ENCODE measurements around the gene OR7G2. TPM values are rescaled to one million over a fixed set of nuclear protein-coding genes. Genes with fewer than 3 reads are reported as not detected.

Gene OR7G2
- total RNA-seq, 1 experiment from 2014 or later = not detected

- TF ChIP-seq RORB (CRISPR knock-in tag; IDR thresholded peaks at IDR 0.05) (no peak), USF1 (CRISPR knock-in tag; IDR thresholded peaks at IDR 0.05) (no peak), TEAD1 (CRISPR knock-in tag; IDR thresholded peaks at IDR 0.05) (no peak), CBFB (CRISPR knock-in tag; IDR thresholded peaks at IDR 0.05; ENCODE audit: low read depth) (no peak), SOX15 (CRISPR knock-in tag; IDR thresholded peaks at IDR 0.05) (no peak)
- TF ChIP-seq, protein P1, sequence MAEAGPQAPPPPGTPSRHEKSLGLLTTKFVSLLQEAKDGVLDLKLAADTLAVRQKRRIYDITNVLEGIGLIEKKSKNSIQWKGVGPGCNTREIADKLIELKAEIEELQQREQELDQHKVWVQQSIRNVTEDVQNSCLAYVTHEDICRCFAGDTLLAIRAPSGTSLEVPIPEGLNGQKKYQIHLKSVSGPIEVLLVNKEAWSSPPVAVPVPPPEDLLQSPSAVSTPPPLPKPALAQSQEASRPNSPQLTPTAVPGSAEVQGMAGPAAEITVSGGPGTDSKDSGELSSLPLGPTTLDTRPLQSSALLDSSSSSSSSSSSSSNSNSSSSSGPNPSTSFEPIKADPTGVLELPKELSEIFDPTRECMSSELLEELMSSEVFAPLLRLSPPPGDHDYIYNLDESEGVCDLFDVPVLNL (CRISPR knock-in tag; IDR thresholded peaks at IDR 0.05; ENCODE audit: borderline replicate concordance, low read depth) = no peak
- TF ChIP-seq, protein P2, sequence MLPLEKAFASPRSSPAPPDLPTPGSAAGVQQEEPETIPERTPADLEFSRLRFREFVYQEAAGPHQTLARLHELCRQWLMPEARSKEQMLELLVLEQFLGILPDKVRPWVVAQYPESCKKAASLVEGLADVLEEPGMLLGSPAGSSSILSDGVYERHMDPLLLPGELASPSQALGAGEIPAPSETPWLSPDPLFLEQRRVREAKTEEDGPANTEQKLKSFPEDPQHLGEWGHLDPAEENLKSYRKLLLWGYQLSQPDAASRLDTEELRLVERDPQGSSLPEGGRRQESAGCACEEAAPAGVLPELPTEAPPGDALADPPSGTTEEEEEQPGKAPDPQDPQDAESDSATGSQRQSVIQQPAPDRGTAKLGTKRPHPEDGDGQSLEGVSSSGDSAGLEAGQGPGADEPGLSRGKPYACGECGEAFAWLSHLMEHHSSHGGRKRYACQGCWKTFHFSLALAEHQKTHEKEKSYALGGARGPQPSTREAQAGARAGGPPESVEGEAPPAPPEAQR (CRISPR knock-in tag; IDR thresholded peaks at IDR 0.05) = no peak
Measured at GRCh38 chr19:9155591-9155990, 48.3 kb upstream of the OR7G2 start (continued).

- Mint-ChIP-seq H3K27ac (no peak overlapping the region), H3K4me3 (no peak overlapping the region), H3K27me3 (ENCODE audit: low read depth) (peaks cover 3% of the 10 kb centered on the region; the same call in 1 of the 2 replicates), H3K36me3 (peaks cover 96% of the 10 kb centered on the region), H3K9me3 (peaks cover 67% of the 10 kb centered on the region), H3K4me1 (no peaks in the 10 kb centered on the region)
- DNase-seq (ENCODE audit: low spot score) (no peak), ATAC-seq (no peak)
- no peak for TF ChIP-seq GTF2I (CRISPR knock-in tag; conservative IDR thresholded peaks at IDR 0.05)
- no peak for TF ChIP-seq SMAD4 (CRISPR knock-in tag; IDR thresholded peaks at IDR 0.05)
- TF ChIP-seq, protein P3, sequence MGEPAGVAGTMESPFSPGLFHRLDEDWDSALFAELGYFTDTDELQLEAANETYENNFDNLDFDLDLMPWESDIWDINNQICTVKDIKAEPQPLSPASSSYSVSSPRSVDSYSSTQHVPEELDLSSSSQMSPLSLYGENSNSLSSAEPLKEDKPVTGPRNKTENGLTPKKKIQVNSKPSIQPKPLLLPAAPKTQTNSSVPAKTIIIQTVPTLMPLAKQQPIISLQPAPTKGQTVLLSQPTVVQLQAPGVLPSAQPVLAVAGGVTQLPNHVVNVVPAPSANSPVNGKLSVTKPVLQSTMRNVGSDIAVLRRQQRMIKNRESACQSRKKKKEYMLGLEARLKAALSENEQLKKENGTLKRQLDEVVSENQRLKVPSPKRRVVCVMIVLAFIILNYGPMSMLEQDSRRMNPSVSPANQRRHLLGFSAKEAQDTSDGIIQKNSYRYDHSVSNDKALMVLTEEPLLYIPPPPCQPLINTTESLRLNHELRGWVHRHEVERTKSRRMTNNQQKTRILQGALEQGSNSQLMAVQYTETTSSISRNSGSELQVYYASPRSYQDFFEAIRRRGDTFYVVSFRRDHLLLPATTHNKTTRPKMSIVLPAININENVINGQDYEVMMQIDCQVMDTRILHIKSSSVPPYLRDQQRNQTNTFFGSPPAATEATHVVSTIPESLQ (CRISPR knock-in tag; IDR thresholded peaks at IDR 0.05) = no peak
- TF ChIP-seq GRHL2 (CRISPR knock-in tag; IDR thresholded peaks at IDR 0.05; ENCODE audit: insufficient replicate concordance, severe bottlenecking) = no peak
- TF ChIP-seq, protein P4, sequence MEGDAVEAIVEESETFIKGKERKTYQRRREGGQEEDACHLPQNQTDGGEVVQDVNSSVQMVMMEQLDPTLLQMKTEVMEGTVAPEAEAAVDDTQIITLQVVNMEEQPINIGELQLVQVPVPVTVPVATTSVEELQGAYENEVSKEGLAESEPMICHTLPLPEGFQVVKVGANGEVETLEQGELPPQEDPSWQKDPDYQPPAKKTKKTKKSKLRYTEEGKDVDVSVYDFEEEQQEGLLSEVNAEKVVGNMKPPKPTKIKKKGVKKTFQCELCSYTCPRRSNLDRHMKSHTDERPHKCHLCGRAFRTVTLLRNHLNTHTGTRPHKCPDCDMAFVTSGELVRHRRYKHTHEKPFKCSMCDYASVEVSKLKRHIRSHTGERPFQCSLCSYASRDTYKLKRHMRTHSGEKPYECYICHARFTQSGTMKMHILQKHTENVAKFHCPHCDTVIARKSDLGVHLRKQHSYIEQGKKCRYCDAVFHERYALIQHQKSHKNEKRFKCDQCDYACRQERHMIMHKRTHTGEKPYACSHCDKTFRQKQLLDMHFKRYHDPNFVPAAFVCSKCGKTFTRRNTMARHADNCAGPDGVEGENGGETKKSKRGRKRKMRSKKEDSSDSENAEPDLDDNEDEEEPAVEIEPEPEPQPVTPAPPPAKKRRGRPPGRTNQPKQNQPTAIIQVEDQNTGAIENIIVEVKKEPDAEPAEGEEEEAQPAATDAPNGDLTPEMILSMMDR (IDR thresholded peaks at IDR 0.05) = no peak
- TF ChIP-seq NR2C2 (CRISPR knock-in tag; IDR thresholded peaks at IDR 0.05) = no peak
- no peak for TF ChIP-seq ZNF423 (CRISPR knock-in tag; IDR thresholded peaks at IDR 0.05)
- TF ChIP-seq ZNF317 (CRISPR knock-in tag; IDR thresholded peaks at IDR 0.05; ENCODE audit: borderline replicate concordance, low read depth) = no peak
- ChIA-PET CTCF (no interaction called here), POLR2A (no interaction called here)
Measured at GRCh38 chr19:9151367-9151766, 44.1 kb upstream of the OR7G2 start.

GRCh38 chr19:9150650-9151049, 43.4 kb upstream of the OR7G2 start:
- no peak overlapping the region for H3K4me3 Mint-ChIP-seq

More at GRCh38 chr19:9150650-9151049, 43.4 kb upstream of the OR7G2 start:
- H3K36me3 Mint-ChIP-seq = peaks cover 91% of the 10 kb centered on the region
- peaks cover 68% of the 10 kb centered on the region for H3K9me3 Mint-ChIP-seq
- POLR2A ChIA-PET = no interaction called here
- DNase-seq (ENCODE audit: low spot score) = no peak
- TF ChIP-seq RELA (CRISPR knock-in tag; IDR thresholded peaks at IDR 0.05; ENCODE audit: borderline replicate concordance) = no peak
- TF ChIP-seq RORB (CRISPR knock-in tag; IDR thresholded peaks at IDR 0.05) = no peak
- no peak for TF ChIP-seq JAZF1 (CRISPR knock-in tag; IDR thresholded peaks at IDR 0.05)
- no peak for TF ChIP-seq ZNF425 (CRISPR knock-in tag; conservative IDR thresholded peaks at IDR 0.05)
- TF ChIP-seq TEAD4 (CRISPR knock-in tag; IDR thresholded peaks at IDR 0.05) = no peak
- no peak for TF ChIP-seq ZNF317 (CRISPR knock-in tag; IDR thresholded peaks at IDR 0.05; ENCODE audit: borderline replicate concordance, low read depth)
- no peak for TF ChIP-seq EMX1 (CRISPR knock-in tag; IDR thresholded peaks at IDR 0.05)
- TF ChIP-seq ELF4 (CRISPR knock-in tag; IDR thresholded peaks at IDR 0.05; ENCODE audit: low read depth) = no peak
- TF ChIP-seq, protein P2 (CRISPR knock-in tag; IDR thresholded peaks at IDR 0.05) = no peak
- no peak for ATAC-seq
- H3K4me1 Mint-ChIP-seq = peaks cover under 1% of the 10 kb centered on the region; the same call in 1 of the 2 replicates
- peaks cover 3% of the 10 kb centered on the region; the same call in 1 of the 2 replicates for H3K27me3 Mint-ChIP-seq (ENCODE audit: low read depth)
- H3K27ac Mint-ChIP-seq = no peak overlapping the region
- CTCF ChIA-PET = no interaction called here
